GM12878 (cell line): ENCODE data around the gene RPLP1. TPM values are rescaled to one million over a fixed set of nuclear protein-coding genes. Genes with fewer than 3 reads are reported as not detected.

Source experiments
- ATAC-seq: fragments of 200-7000 bp; cut with Tn5 transposase; 3 replicates; pipeline ENCODE4 v1.9.1; 2020; ENCODE audit warnings: mild to moderate bottlenecking, moderate library complexity
- BruUV-seq: library from RNA; stranded (reverse); fragments of 400-500 nt; replicated peaks from 2 replicates; lab custom pipeline; 2021; lab: Mats Ljungman, UMichigan
- CTCF ChIA-PET: fragments of 300-600 bp; sonication (Branson Sonifier 250); formaldehyde crosslinking; extraction: SDS; loops from one replicate; lab custom pipeline; 2021; ENCODE audit warnings: inconsistent platforms; lab: Yijun Ruan, JAX
- POLR2A ChIA-PET: fragments of 350-600 bp; formaldehyde crosslinking; extraction: SDS; loops from one replicate; lab custom pipeline; 2021; ENCODE audit warnings: inconsistent platforms; lab: Charles Lee
- RAD21 ChIA-PET: fragments of 300-600 bp; sonication (Branson Sonifier 250); formaldehyde crosslinking; loops from one replicate; lab custom pipeline; 2023; ENCODE audit warnings: antibody characterized with exemption; ENCODE audit not compliant: unreplicated experiment; lab: Charles Lee
- SMC1A ChIA-PET: fragments of 300-600 bp; sonication (Branson Sonifier 250); formaldehyde crosslinking; loops from one replicate; lab custom pipeline; 2023; ENCODE audit not compliant: unreplicated experiment, uncharacterized antibody; lab: Charles Lee
- DNase-seq: peaks from one replicate; pipeline ENCODE4 v3.0.0-alpha.2; 2011; ENCODE audit warnings: low read depth, low spot score
- FAIRE-seq: peaks from 3 replicates; lab custom pipeline; 2011; peaks lifted over from hg19 to GRCh38; lab: Jason Lieb, UNC
- H2AFZ ChIP-seq: 2 replicates; pipeline ENCODE4 v1.6.0; 2011; ENCODE audit warnings: low read depth, low read length, control low read depth; ENCODE audit not compliant: control insufficient read depth
- H3K27ac ChIP-seq: 2 replicates; pipeline ENCODE4 v1.5.1; 2011; ENCODE audit warnings: control low read depth; ENCODE audit not compliant: control insufficient read depth, insufficient read depth
- H3K27me3 ChIP-seq, 2 experiments: replicated peaks in 1 of 2; 2 replicates each; pipeline versions ENCODE4 v1.6.0 to v1.6.1; 2011; ENCODE audit warnings: low read length in 1 of 2; ENCODE audit not compliant: control insufficient read depth in 2 of 2, insufficient read depth in 2 of 2
- H3K36me3 ChIP-seq, 2 experiments: 2 replicates each; pipeline ENCODE4 v1.5.1; 2011; ENCODE audit warnings: low read length in 1 of 2; ENCODE audit not compliant: control insufficient read depth in 2 of 2, insufficient read depth in 2 of 2
- H3K4me1 ChIP-seq: 2 replicates; pipeline ENCODE4 v1.6.1; 2011; ENCODE audit warnings: mild to moderate bottlenecking, low read length, moderate library complexity, mixed read lengths; ENCODE audit not compliant: control insufficient read depth, insufficient read depth
- H3K4me2 ChIP-seq: 2 replicates; pipeline ENCODE4 v1.6.0; 2011; ENCODE audit warnings: control low read depth; ENCODE audit not compliant: control insufficient read depth, insufficient read depth
- H3K4me3 ChIP-seq: fragments of 200-600 bp; sonication (generic); 2 replicates; pipeline ENCODE4 v1.5.1; 2016
- H3K79me2 ChIP-seq: 2 replicates; pipeline ENCODE4 v1.6.0; 2011; ENCODE audit warnings: low read length; ENCODE audit not compliant: control insufficient read depth, insufficient read depth
- H3K9ac ChIP-seq: 2 replicates; pipeline ENCODE4 v1.8.0; 2011; ENCODE audit warnings: low read length, control low read depth, mixed read lengths; ENCODE audit not compliant: control insufficient read depth, insufficient read depth
- H3K9me3 ChIP-seq: replicated peaks from 3 replicates; pipeline ENCODE4 v1.5.1; 2011; ENCODE audit warnings: mild to moderate bottlenecking, low read length; ENCODE audit not compliant: control insufficient read depth, insufficient read depth
- H4K20me1 ChIP-seq: 2 replicates; pipeline ENCODE4 v1.6.0; 2011; ENCODE audit not compliant: control insufficient read depth, insufficient read depth
- ATF3 ChIP-seq: IDR thresholded peaks from 2 replicates; pipeline ENCODE4 v1.6.1; 2011; ENCODE audit warnings: low read depth, mild to moderate bottlenecking, low read length, moderate library complexity, borderline replicate concordance; ENCODE audit errors: extremely low read depth
- BHLHE40 ChIP-seq, 2 experiments: fragments of 450-650 bp in 1 of 2; IDR thresholded peaks; 2 replicates each; pipeline ENCODE4 v1.6.1; 2011 to 2017; ENCODE audit warnings: low read depth in 2 of 2, borderline replicate concordance in 1 of 2, improper control_type of control experiment in 1 of 2, low read length in 1 of 2, mild to moderate bottlenecking in 1 of 2
- NFIC ChIP-seq: IDR thresholded peaks from 2 replicates; pipeline ENCODE4 v1.6.1; 2012; ENCODE audit warnings: low read depth, mild to moderate bottlenecking, inconsistent platforms, low read length, moderate library complexity
- PKNOX1 ChIP-seq: fragments of 450-650 bp; IDR thresholded peaks from 2 replicates; pipeline ENCODE4 v1.6.1; 2016; ENCODE audit warnings: mild to moderate bottlenecking
- RAD51 ChIP-seq: fragments of 450-650 bp; IDR thresholded peaks from 2 replicates; pipeline ENCODE4 v1.6.1; 2016; ENCODE audit warnings: moderate library complexity, mild to moderate bottlenecking, inconsistent platforms
- RELB ChIP-seq: fragments of 450-650 bp; IDR thresholded peaks from 2 replicates; pipeline ENCODE4 v1.6.1; 2017; ENCODE audit warnings: low read depth, mild to moderate bottlenecking, moderate library complexity
- ZZZ3 ChIP-seq: IDR thresholded peaks from 2 replicates; pipeline ENCODE4 v1.6.1; 2011; ENCODE audit warnings: low read depth; ENCODE audit not compliant: control insufficient read depth, insufficient read length
- WGBS: methylation state at CpG from one replicate; pipeline ENCODE4 v1.1.6; 2016; ENCODE audit warnings: low lambda C conversion rate; ENCODE audit not compliant: insufficient replicate concordance, insufficient coverage; ENCODE audit errors: missing lambda C conversion rate; 5-methylcytosine and 5-hydroxymethylcytosine counted together
- in situ Hi-C: fragments of 300-500 bp; cut with MboI; formaldehyde crosslinking; loops from 9 replicates; pipeline ENCODE4 v1.14.3; 2018; ENCODE audit warnings: mixed read lengths
- intact Hi-C: fragments of 100-400 bp; cut with micrococcal nuclease; formaldehyde crosslinking; loops from one replicate; pipeline ENCODE4 v1.14.2; 2022; ENCODE audit not compliant: unreplicated experiment
- polyA plus RNA-seq, 11 experiments: library from polyadenylated mRNA; depleted of rRNA in 4 of 11; unstranded in 6 of 11; stranded (reverse) in 5 of 11; fragments of >200 nt; fragmentation: Nextera tagmentation in 4 of 11; fragmentation: Illumina TruSeq in 1 of 11; extraction: Ambion mirVana in 4 of 11; extraction: Trizol in 1 of 11; gene quantifications; 1 replicate in 1 of 11; 2 replicates in 10 of 11; pipeline versions ENCODE4 v1.2.1 to v1.2.3, GENCODE V29; 2011 to 2016; ENCODE audit warnings: inconsistent platforms in 2 of 11, missing spikeins in 2 of 11, low read depth in 1 of 11
- total RNA-seq, 4 experiments: library from RNA; depleted of rRNA in 3 of 4; stranded (reverse); fragments of >200 nt in 3 of 4; fragmentation: Illumina TruSeq in 1 of 4; extraction: Trizol in 1 of 4; gene quantifications; 2 replicates each; pipeline versions ENCODE4 v1.2.1 to v1.2.3, GENCODE V29; 2013 to 2021

RPLP1 gene
- total and polyA plus RNA-seq, 10 of the 15 experiments (the other 5 are each of a cell fraction or from before 2014, with no cell fraction given), result 217 to 3,098 (median 1,664) TPM

- POLR2A ChIA-PET, result no interaction called here
- Histone ChIP-seq H2AFZ (no peak overlapping the region), H3K36me3 (no peaks in the 10 kb centered on the region), H3K27ac (no peak overlapping the region), H3K27me3 (peaks cover 0 to 2% of the 10 kb centered on the region in 2 experiments; a peak in 2 of 4 replicates), H3K79me2 (no peaks in the 10 kb centered on the region), H3K9me3 (no peaks in the 10 kb centered on the region; the same call in 2 of the 3 replicates), H3K4me1 (no peaks in the 10 kb centered on the region), H3K4me2 (no peak overlapping the region), H4K20me1 (no peaks in the 10 kb centered on the region), H3K4me3 (no peak overlapping the region), H3K9ac (no peak overlapping the region)
- in situ Hi-C loops (no loop called here), intact Hi-C loops (no loop called here)
- DNase-seq (no peak), FAIRE-seq (no peak), ATAC-seq (no peak)
- no peak for TF ChIP-seq RELB
- no peak for TF ChIP-seq RAD51
- TF ChIP-seq NFIC, result no peak
- TF ChIP-seq BHLHE40 (IDR thresholded peaks at IDR 0.05; ENCODE audit: borderline replicate concordance in 1 of 2, low read depth in 2 of 2, low read length in 1 of 2), result no peak
- TF ChIP-seq ZZZ3, result no peak
- TF ChIP-seq PKNOX1, result no peak
- TF ChIP-seq ATF3, result no peak
- 15% methylated on average over 3 of the region's 3 CpGs for WGBS
- CTCF ChIA-PET, result no interaction called here
- RAD21 ChIA-PET, result no interaction called here
- SMC1A ChIA-PET, result no interaction called here
- BruUV-seq, result no TSS peak
Observed at GRCh38 chr15:69486481-69487110, 34.0 kb downstream of the RPLP1 start.
